HepG2 (cell line): ENCODE results near the gene OGFR. TPM values are rescaled to one million over a fixed set of nuclear protein-coding genes. Genes with fewer than 3 reads are reported as not detected.

Experiments
- DPF2 ChIP-seq: sonication (generic); formaldehyde crosslinking; IDR thresholded peaks from 2 replicates; pipeline ENCODE4 v1.4.0; 2020; ENCODE audit warnings: mild to moderate bottlenecking, low read depth, missing genetic modification reagents, borderline replicate concordance
- NCOR1 ChIP-seq: fragments of 200-600 bp; sonication (generic); IDR thresholded peaks from 2 replicates; pipeline ENCODE4 v1.7.0; 2017; ENCODE audit warnings: antibody characterized with exemption, low read length, borderline replicate concordance
- PHF21A ChIP-seq: sonication (generic); formaldehyde crosslinking; IDR thresholded peaks from 2 replicates; pipeline ENCODE4 v1.5.0; 2020; ENCODE audit warnings: mild to moderate bottlenecking, missing genetic modification reagents
- POLR2A ChIP-seq, 2 experiments: IDR thresholded peaks; 2 replicates each; pipeline ENCODE4 v1.6.1; 2011; ENCODE audit warnings: low read depth in 2 of 2, low read length in 2 of 2, mild to moderate bottlenecking in 1 of 2, moderate library complexity in 1 of 2; ENCODE audit not compliant: insufficient read depth in 1 of 2
- SRSF9 ChIP-seq: fragments of 200-400 bp; formaldehyde crosslinking; IDR thresholded peaks from 2 replicates; pipeline ENCODE4 v1.6.1; 2018; ENCODE audit warnings: borderline replicate concordance, mild to moderate bottlenecking, low read depth, low read length; ENCODE audit not compliant: insufficient read depth, poor library complexity, severe bottlenecking
- TGIF2 ChIP-seq: IDR thresholded peaks from 2 replicates; pipeline ENCODE4 v1.6.1; 2016; ENCODE audit warnings: control low read depth, missing compliant biosample characterization
- THYN1 ChIP-seq: sonication (generic); formaldehyde crosslinking; IDR thresholded peaks from 2 replicates; pipeline ENCODE4 v1.8.1; 2023; ENCODE audit warnings: low read depth, mild to moderate bottlenecking, moderate library complexity, missing genetic modification reagents, borderline replicate concordance
- ZNF354B ChIP-seq: sonication (generic); formaldehyde crosslinking; IDR thresholded peaks from 2 replicates; pipeline ENCODE4 v1.8.0; 2022; ENCODE audit warnings: mild to moderate bottlenecking, missing genetic modification reagents
- ZNF44 ChIP-seq: sonication (generic); formaldehyde crosslinking; IDR thresholded peaks from 2 replicates; pipeline ENCODE4 v1.5.1; 2020; ENCODE audit warnings: mild to moderate bottlenecking, missing genetic modification reagents
- polyA plus RNA-seq, 8 experiments: library from polyadenylated mRNA; depleted of rRNA in 3 of 8; stranded (reverse) in 7 of 8; unstranded in 1 of 8; fragments of >200 nt; fragmentation: Illumina TruSeq in 4 of 8; extraction: Trizol in 4 of 8; gene quantifications; 2 replicates each; pipeline versions ENCODE4 v1.2.1 to v1.2.3, GENCODE V29; 2011 to 2016; ENCODE audit warnings: low read depth in 4 of 8, missing spikeins in 1 of 8, mixed read lengths in 1 of 8; ENCODE audit not compliant: insufficient read depth in 1 of 8
- total RNA-seq, 5 experiments: library from RNA; depleted of rRNA; stranded (reverse); fragments of >200 nt; fragmentation: Illumina TruSeq; extraction: Trizol; gene quantifications; 2 replicates each; pipeline ENCODE4 v1.2.3, GENCODE V29; 2016; ENCODE audit warnings: low read depth in 1 of 5
- TF ChIP-seq, protein P1 (sequence below): sonication (generic); formaldehyde crosslinking; conservative IDR thresholded peaks from 2 replicates; pipeline ENCODE4 v1.8.0; 2022; ENCODE audit warnings: missing genetic modification reagents
- TF ChIP-seq, protein P2 (sequence below): IDR thresholded peaks from 2 replicates; pipeline ENCODE4 v1.6.1; 2016
- TF ChIP-seq, protein P3 (sequence below): sonication (generic); formaldehyde crosslinking; IDR thresholded peaks from 2 replicates; pipeline ENCODE4 v1.5.0; 2020; ENCODE audit warnings: mild to moderate bottlenecking, missing genetic modification reagents, moderate library complexity
- TF ChIP-seq, protein P4 (sequence below): sonication (generic); formaldehyde crosslinking; IDR thresholded peaks from 2 replicates; pipeline ENCODE4 v1.4.0; 2020; ENCODE audit warnings: missing genetic modification reagents
- TF ChIP-seq, protein P5 (sequence below): sonication (generic); formaldehyde crosslinking; IDR thresholded peaks from 2 replicates; pipeline ENCODE4; 2020; ENCODE audit warnings: missing genetic modification reagents, mild to moderate bottlenecking, borderline replicate concordance

Gene OGFR
- total and polyA plus RNA-seq, 2 of the 13 experiments (the other 11 are each of a cell fraction or from before 2014, with no cell fraction given): 47.7 to 81.8 TPM

DNA sequence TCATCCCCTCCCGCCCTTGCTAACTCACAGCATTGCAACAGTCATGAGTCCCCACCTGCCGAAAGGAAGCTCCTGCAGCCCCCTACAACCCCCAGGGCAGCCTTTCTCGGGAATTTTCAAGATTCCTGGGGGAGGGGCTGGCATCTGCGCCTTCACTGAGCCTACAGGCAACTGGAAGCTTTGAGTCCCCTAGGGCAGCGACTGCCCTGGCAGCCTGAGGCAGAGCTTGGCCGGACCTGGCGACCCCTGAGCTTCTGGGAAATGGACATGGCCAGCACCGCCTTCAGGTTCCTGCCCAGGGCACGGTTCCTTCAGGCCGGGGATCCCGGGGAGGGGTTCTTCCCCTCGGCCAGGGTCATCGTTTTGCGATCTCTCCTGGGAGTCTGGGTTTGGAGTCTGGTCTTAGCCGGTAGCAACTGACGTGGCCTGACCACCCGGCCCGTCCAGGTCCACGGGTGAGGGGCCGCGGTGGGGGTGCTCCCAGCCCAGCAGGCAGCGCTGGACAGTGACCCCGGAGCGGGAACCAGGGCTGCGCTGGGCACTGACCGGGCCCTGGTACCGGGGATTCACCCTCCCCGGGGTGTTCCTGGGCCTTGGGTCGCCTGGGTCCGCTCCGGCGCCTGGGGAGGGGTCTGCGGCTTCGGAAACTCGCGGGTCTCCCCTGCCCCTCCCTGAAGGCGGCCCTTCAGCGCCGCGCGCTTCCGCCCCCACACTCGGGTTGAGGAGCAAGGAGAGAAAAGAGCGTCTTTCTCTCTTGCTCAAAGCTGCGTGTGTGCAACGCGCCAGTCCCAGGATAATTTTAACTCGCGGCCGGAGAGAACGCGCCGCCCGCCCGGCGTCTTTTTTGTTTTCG is 11.6 kb downstream of the OGFR start (continued):
- TF ChIP-seq TGIF2 (CRISPR knock-in tag) (no peak), ZNF44 (CRISPR knock-in tag) (no peak), NCOR1 (no peak), DPF2 (CRISPR knock-in tag) (no peak), SRSF9 (no peak), THYN1 (CRISPR knock-in tag) (no peak), POLR2A (IDR thresholded peaks at IDR 0.05; ENCODE audit: insufficient read depth in 1 of 2, low read depth in 2 of 2, low read length in 2 of 2) (no peak), ZNF354B (CRISPR knock-in tag) (no peak), PHF21A (CRISPR knock-in tag) (no peak; the same call in 1 of the 2 replicates)
- TF ChIP-seq, protein P1, sequence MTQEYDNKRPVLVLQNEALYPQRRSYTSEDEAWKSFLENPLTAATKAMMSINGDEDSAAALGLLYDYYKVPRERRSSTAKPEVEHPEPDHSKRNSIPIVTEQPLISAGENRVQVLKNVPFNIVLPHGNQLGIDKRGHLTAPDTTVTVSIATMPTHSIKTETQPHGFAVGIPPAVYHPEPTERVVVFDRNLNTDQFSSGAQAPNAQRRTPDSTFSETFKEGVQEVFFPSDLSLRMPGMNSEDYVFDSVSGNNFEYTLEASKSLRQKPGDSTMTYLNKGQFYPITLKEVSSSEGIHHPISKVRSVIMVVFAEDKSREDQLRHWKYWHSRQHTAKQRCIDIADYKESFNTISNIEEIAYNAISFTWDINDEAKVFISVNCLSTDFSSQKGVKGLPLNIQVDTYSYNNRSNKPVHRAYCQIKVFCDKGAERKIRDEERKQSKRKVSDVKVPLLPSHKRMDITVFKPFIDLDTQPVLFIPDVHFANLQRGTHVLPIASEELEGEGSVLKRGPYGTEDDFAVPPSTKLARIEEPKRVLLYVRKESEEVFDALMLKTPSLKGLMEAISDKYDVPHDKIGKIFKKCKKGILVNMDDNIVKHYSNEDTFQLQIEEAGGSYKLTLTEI: no peak
- TF ChIP-seq, protein P2, sequence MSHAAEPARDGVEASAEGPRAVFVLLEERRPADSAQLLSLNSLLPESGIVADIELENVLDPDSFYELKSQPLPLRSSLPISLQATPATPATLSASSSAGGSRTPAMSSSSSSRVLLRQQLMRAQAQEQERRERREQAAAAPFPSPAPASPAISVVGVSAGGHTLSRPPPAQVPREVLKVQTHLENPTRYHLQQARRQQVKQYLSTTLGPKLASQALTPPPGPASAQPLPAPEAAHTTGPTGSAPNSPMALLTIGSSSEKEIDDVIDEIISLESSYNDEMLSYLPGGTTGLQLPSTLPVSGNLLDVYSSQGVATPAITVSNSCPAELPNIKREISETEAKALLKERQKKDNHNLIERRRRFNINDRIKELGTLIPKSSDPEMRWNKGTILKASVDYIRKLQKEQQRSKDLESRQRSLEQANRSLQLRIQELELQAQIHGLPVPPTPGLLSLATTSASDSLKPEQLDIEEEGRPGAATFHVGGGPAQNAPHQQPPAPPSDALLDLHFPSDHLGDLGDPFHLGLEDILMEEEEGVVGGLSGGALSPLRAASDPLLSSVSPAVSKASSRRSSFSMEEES (CRISPR knock-in tag): no peak
- TF ChIP-seq, protein P3, sequence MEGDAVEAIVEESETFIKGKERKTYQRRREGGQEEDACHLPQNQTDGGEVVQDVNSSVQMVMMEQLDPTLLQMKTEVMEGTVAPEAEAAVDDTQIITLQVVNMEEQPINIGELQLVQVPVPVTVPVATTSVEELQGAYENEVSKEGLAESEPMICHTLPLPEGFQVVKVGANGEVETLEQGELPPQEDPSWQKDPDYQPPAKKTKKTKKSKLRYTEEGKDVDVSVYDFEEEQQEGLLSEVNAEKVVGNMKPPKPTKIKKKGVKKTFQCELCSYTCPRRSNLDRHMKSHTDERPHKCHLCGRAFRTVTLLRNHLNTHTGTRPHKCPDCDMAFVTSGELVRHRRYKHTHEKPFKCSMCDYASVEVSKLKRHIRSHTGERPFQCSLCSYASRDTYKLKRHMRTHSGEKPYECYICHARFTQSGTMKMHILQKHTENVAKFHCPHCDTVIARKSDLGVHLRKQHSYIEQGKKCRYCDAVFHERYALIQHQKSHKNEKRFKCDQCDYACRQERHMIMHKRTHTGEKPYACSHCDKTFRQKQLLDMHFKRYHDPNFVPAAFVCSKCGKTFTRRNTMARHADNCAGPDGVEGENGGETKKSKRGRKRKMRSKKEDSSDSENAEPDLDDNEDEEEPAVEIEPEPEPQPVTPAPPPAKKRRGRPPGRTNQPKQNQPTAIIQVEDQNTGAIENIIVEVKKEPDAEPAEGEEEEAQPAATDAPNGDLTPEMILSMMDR (CRISPR knock-in tag): no peak
- TF ChIP-seq, protein P4, sequence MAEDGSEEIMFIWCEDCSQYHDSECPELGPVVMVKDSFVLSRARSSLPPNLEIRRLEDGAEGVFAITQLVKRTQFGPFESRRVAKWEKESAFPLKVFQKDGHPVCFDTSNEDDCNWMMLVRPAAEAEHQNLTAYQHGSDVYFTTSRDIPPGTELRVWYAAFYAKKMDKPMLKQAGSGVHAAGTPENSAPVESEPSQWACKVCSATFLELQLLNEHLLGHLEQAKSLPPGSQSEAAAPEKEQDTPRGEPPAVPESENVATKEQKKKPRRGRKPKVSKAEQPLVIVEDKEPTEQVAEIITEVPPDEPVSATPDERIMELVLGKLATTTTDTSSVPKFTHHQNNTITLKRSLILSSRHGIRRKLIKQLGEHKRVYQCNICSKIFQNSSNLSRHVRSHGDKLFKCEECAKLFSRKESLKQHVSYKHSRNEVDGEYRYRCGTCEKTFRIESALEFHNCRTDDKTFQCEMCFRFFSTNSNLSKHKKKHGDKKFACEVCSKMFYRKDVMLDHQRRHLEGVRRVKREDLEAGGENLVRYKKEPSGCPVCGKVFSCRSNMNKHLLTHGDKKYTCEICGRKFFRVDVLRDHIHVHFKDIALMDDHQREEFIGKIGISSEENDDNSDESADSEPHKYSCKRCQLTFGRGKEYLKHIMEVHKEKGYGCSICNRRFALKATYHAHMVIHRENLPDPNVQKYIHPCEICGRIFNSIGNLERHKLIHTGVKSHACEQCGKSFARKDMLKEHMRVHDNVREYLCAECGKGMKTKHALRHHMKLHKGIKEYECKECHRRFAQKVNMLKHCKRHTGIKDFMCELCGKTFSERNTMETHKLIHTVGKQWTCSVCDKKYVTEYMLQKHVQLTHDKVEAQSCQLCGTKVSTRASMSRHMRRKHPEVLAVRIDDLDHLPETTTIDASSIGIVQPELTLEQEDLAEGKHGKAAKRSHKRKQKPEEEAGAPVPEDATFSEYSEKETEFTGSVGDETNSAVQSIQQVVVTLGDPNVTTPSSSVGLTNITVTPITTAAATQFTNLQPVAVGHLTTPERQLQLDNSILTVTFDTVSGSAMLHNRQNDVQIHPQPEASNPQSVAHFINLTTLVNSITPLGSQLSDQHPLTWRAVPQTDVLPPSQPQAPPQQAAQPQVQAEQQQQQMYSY (CRISPR knock-in tag): no peak
- TF ChIP-seq, protein P5, sequence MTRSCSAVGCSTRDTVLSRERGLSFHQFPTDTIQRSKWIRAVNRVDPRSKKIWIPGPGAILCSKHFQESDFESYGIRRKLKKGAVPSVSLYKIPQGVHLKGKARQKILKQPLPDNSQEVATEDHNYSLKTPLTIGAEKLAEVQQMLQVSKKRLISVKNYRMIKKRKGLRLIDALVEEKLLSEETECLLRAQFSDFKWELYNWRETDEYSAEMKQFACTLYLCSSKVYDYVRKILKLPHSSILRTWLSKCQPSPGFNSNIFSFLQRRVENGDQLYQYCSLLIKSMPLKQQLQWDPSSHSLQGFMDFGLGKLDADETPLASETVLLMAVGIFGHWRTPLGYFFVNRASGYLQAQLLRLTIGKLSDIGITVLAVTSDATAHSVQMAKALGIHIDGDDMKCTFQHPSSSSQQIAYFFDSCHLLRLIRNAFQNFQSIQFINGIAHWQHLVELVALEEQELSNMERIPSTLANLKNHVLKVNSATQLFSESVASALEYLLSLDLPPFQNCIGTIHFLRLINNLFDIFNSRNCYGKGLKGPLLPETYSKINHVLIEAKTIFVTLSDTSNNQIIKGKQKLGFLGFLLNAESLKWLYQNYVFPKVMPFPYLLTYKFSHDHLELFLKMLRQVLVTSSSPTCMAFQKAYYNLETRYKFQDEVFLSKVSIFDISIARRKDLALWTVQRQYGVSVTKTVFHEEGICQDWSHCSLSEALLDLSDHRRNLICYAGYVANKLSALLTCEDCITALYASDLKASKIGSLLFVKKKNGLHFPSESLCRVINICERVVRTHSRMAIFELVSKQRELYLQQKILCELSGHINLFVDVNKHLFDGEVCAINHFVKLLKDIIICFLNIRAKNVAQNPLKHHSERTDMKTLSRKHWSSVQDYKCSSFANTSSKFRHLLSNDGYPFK (CRISPR knock-in tag): 0 out of 2 replicates have a peak, but pooled peaks have one; percentile 14
